Measurements from ENCODE around the gene DRD2.

- TF ChIP-seq CTCF (IDR thresholded peaks at IDR 0.05; ENCODE audit: poor library complexity) (no peak), EZH2 (IDR thresholded peaks at IDR 0.05; ENCODE audit: borderline replicate concordance) (no peak), EZH2phosphoT487 (IDR thresholded peaks at IDR 0.05; ENCODE audit: low read depth, severe bottlenecking, unreplicated experiment) (no peak)
These were observed 42.2 kb upstream of the DRD2 start for GRCh38 chr11:113517361-113517760.
